ENCODE results near the gene CDKN1C. TPM values are rescaled to one million over a fixed set of nuclear protein-coding genes. Genes with fewer than 3 reads are reported as not detected.
A peak's percentile ranks its signal among the peaks of the same experiment; 100 is the strongest.

CDKN1C gene
- total RNA-seq, 4 donors from 2014 or later: 12.6 to 29.7 (median 16.8) TPM

DNA sequence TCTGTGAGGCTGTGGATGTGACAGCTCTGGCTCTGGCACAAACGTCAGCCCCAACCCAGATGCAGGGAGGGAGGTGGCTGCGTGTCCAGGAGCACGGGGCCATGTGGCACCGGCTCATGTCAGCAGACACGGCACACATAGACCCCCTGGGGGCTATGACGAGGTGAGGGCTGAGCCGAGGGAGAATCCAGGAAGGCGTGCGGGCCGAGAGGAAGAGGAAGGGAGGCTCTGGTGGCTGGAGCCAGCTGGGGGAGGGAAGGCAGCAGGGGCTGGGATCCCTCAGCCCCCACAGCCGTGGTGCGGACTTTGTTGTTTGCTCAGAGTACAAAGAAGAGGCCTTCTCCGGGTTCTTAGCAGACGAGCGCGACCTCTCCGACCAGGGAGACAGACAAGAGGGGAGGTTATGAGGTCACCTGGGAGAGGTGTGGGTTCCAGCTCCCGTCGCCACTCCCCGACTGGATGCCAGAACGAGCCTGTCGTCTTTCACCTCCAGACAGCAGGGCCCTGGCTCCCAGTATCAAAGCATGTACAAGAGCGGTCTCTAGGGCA is 46.1 kb downstream of the CDKN1C start:
- Histone ChIP-seq H3K36me3 (no peaks in the 10 kb centered on the region), H3K9me3 (no peaks in the 10 kb centered on the region), H3K27ac (no peak overlapping the region), H3K4me3 (replicated peaks in 1 of 3) (no peak overlapping the region), H3K4me1 (peaks cover 9 to 15% of the 10 kb centered on the region in 2 donors), H3K27me3 (no peaks in the 10 kb centered on the region)
- TF ChIP-seq, protein P1, sequence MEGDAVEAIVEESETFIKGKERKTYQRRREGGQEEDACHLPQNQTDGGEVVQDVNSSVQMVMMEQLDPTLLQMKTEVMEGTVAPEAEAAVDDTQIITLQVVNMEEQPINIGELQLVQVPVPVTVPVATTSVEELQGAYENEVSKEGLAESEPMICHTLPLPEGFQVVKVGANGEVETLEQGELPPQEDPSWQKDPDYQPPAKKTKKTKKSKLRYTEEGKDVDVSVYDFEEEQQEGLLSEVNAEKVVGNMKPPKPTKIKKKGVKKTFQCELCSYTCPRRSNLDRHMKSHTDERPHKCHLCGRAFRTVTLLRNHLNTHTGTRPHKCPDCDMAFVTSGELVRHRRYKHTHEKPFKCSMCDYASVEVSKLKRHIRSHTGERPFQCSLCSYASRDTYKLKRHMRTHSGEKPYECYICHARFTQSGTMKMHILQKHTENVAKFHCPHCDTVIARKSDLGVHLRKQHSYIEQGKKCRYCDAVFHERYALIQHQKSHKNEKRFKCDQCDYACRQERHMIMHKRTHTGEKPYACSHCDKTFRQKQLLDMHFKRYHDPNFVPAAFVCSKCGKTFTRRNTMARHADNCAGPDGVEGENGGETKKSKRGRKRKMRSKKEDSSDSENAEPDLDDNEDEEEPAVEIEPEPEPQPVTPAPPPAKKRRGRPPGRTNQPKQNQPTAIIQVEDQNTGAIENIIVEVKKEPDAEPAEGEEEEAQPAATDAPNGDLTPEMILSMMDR (IDR thresholded peaks at IDR 0.05): no peak
- no peak for TF ChIP-seq POLR2A (IDR thresholded peaks at IDR 0.05)
- no peak for DNase-seq
- intact Hi-C loops (cut with DNase I): no loop called here
- WGBS, 2 donors: 79 to 84% methylated on average over 20 to 21 of the region's 23 CpGs

DNA sequence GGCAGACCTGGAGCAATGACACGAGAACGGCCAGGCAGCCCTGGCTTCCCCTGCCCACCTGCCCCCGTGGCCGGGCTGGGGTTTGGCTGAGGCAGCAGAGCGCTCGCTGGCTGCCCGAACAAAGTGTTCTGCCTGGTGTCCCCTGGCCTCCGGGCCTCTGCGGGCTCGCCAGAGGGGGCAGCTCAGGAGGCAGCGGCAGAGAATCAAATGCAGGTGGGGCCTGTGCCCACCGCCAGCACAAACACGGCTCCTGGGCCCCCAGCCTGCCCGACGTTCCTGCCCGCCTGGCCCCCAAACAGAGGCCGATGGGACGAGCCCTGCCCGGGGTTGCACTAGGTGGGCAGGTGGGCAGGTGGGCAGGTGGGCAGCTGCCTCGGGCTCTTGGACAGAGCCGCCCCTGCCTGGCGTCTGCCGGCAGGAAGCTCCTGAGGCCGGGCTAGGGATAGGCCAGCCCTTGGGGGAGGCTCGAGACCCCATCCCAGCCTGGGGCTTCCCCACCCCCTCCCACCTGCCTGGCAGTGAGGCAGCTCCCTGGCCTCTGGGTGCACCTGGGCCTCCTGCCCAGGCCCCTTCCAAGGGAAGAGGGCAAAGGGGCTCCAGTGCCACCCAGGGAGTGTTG is 46.8 kb downstream of the CDKN1C start:
- DNase-seq: no peak
- no peak for TF ChIP-seq POLR2A (IDR thresholded peaks at IDR 0.05)
- TF ChIP-seq, protein P1 (IDR thresholded peaks at IDR 0.05): no peak

DNA sequence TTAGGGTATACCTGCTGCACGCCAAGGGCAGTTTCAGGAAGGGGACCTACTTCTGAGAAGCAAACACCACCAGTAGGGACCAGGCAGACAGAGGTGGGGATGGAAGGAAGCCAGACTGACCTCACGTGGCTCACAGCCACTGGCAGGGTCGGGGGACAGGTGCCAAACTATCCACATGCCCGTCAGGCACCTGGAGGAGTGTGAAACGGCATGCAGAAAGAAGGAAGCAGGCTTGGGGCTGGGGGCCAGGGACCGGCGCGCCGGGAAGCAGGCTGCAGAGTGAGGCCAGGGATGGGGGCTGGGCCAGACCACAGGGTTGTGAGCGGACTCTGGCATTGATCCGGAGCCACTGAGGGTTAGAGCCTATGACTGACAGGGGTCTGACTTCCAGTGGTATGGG is 47.5 kb downstream of the CDKN1C start:
- Histone ChIP-seq H3K36me3 (no peaks in the 10 kb centered on the region), H3K4me1 (peaks cover 9 to 15% of the 10 kb centered on the region in 2 donors), H3K27ac (no peak overlapping the region), H3K27me3 (no peaks in the 10 kb centered on the region), H3K9me3 (no peaks in the 10 kb centered on the region), H3K4me3 (replicated peaks in 1 of 3) (no peak overlapping the region)
- no peak for TF ChIP-seq POLR2A (IDR thresholded peaks at IDR 0.05)
- TF ChIP-seq, protein P1 (IDR thresholded peaks at IDR 0.05): no peak
- DNase-seq: peak; percentile 17 to 33
- 67 to 68% methylated on average over 11 of the region's 11 CpGs for WGBS, 2 donors
- intact Hi-C loops (cut with DNase I): no loop called here

More for the DNA sequence above, 46.8 kb downstream of the CDKN1C start:
- Histone ChIP-seq H3K4me1 (peaks cover 9 to 15% of the 10 kb centered on the region in 2 donors), H3K27me3 (no peaks in the 10 kb centered on the region), H3K9me3 (no peaks in the 10 kb centered on the region), H3K27ac (no peak overlapping the region), H3K4me3 (replicated peaks in 1 of 3) (no peak overlapping the region), H3K36me3 (no peaks in the 10 kb centered on the region)
- 89 to 94% methylated on average over 12 to 21 of the region's 25 CpGs for WGBS, 2 donors
- intact Hi-C loops (cut with DNase I): no loop called here

DNA sequence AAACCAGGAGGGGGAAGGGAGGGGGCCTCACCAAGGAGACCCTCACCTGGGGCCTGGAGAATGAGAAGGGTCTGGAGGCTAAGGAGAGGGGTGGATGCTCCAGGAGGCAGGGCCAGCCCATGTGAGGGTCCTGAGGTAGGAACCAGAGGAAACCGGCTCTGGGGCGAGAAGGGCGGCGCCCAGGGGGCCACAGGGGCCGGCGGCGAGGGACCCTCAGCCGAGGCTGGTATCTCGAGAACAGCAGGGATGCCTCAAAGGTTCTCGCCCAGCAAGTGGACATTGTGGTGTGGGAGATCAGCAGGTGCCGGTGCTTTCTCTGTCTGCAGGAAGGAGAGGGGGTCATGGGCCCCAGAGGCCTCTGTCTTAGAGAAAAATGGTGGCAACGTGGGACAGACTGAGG is 47.9 kb downstream of the CDKN1C start:
- H3K27ac ChIP-seq: no peak overlapping the region
- intact Hi-C loops (cut with DNase I): no loop called here
- no peak overlapping the region for H3K4me3 ChIP-seq (replicated peaks in 1 of 3)
- WGBS, 2 donors: 83 to 89% methylated on average over 12 of the region's 12 CpGs
- H3K36me3 ChIP-seq: no peaks in the 10 kb centered on the region
- H3K4me1 ChIP-seq: peaks cover 9 to 15% of the 10 kb centered on the region in 2 donors
- no peaks in the 10 kb centered on the region for H3K9me3 ChIP-seq
- no peak for TF ChIP-seq POLR2A (IDR thresholded peaks at IDR 0.05)
- TF ChIP-seq, protein P1 (IDR thresholded peaks at IDR 0.05): no peak
- H3K27me3 ChIP-seq: no peaks in the 10 kb centered on the region
- no peak for DNase-seq

DNA sequence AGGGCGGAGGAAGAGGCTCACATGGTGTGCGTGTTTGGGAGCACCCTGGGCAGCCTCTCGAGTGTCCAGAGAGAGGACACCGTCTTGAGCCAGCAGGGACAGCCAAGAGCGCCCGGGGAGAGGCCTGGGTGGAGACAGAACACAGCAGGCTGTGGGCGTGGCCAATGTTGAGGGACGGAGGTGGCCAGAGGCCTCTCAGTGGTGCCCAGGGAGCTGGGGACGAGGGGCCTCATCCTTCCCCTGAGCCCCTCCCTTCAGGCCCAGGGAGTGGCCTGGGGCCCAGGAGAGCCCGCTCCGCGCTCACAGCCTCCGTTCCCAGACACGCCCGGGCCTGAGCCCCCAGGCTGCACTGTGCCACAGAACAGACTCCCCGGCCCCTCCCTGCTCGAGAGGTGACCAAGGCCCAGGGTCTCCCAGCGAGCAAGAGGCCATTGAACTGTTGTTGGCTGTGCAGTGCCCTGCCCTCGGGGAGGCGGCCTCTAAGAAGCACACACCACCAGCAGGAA is 48.4 kb downstream of the CDKN1C start:
- Histone ChIP-seq H3K27ac (no peak overlapping the region), H3K36me3 (no peaks in the 10 kb centered on the region), H3K4me3 (replicated peaks in 1 of 3) (no peak overlapping the region), H3K4me1 (peaks cover 9 to 15% of the 10 kb centered on the region in 2 donors), H3K27me3 (no peaks in the 10 kb centered on the region), H3K9me3 (no peaks in the 10 kb centered on the region)
- intact Hi-C loops (cut with DNase I): no loop called here
- TF ChIP-seq, protein P1 (IDR thresholded peaks at IDR 0.05): peak in 4 of 6 experiments; percentile 18 to 51 (median 44)
- no peak for TF ChIP-seq POLR2A (IDR thresholded peaks at IDR 0.05)
- WGBS, 2 donors: 32 to 34% methylated on average over 10 to 15 of the region's 20 CpGs
- peak; percentile 90 to 91 for DNase-seq

All from thyroid gland (tissue), 4 donors.